ENCODE data around the gene AGAP1. TPM values are rescaled to one million over a fixed set of nuclear protein-coding genes. Genes with fewer than 3 reads are reported as not detected.
A peak's percentile ranks its signal among the peaks of the same experiment; 100 is the strongest.

The AGAP1 gene
- total RNA-seq, 3 donors from 2014 or later (not counting 1 experiment from before 2014, with no cell fraction given), result 42.0 to 56.4 (median 45.7) TPM

- ATAC-seq (no peak), DNase-seq (no peak)
- 14% methylated on average over 33 of the region's 36 CpGs for WGBS (ENCODE audit: insufficient coverage)
- Mint-ChIP-seq H3K27ac (no peak overlapping the region), H3K36me3 (no peaks in the 10 kb centered on the region), H3K4me1 (peaks cover 6 to 7% of the 10 kb centered on the region in 2 donors), H3K27me3 (ENCODE audit: low read depth in 2 of 2) (peaks cover 43 to 49% of the 10 kb centered on the region in 2 donors), H3K9me3 (no peaks in the 10 kb centered on the region), H3K4me3 (peak overlapping the region; percentile 21)
- intact Hi-C loops (cut with micrococcal nuclease), result no loop called here
- peaks cover 5% of the 10 kb centered on the region for H3K4me1 ChIP-seq (ENCODE audit: control insufficient read depth, insufficient read depth, low read length)
- H3K9me3 ChIP-seq (ENCODE audit: control insufficient read depth, insufficient read depth, low read length), result no peaks in the 10 kb centered on the region
- no peaks in the 10 kb centered on the region for H3K36me3 ChIP-seq (ENCODE audit: control insufficient read depth, insufficient read depth, low read length)
- no peak overlapping the region for H3K4me3 ChIP-seq (ENCODE audit: low read length)
- H3K27me3 ChIP-seq (ENCODE audit: control insufficient read depth, insufficient read depth, low read length), result peaks cover 38% of the 10 kb centered on the region
- H3K27ac ChIP-seq (ENCODE audit: low read length), result no peak overlapping the region
- no peak for TF ChIP-seq CTCF (IDR thresholded peaks at IDR 0.05)
Measured at GRCh38 chr2:236169151-236169721, 675.4 kb downstream of the AGAP1 start.

- peaks cover 6 to 7% of the 10 kb centered on the region in 2 donors for H3K4me1 Mint-ChIP-seq
- H3K27ac Mint-ChIP-seq, result no peak overlapping the region
- TF ChIP-seq CTCF (IDR thresholded peaks at IDR 0.05), result no peak
- 11% methylated on average over 30 of the region's 38 CpGs for WGBS (ENCODE audit: insufficient coverage)
- DNase-seq, result no peak
- H3K27me3 ChIP-seq (ENCODE audit: control insufficient read depth, insufficient read depth, low read length), result peaks cover 42% of the 10 kb centered on the region
- no peaks in the 10 kb centered on the region for H3K9me3 Mint-ChIP-seq
- H3K36me3 ChIP-seq (ENCODE audit: control insufficient read depth, insufficient read depth, low read length), result no peaks in the 10 kb centered on the region
- no peaks in the 10 kb centered on the region for H3K9me3 ChIP-seq (ENCODE audit: control insufficient read depth, insufficient read depth, low read length)
- intact Hi-C loops (cut with micrococcal nuclease), result no loop called here
- no peak overlapping the region for H3K27ac ChIP-seq (ENCODE audit: low read length)
- no peak overlapping the region for H3K4me3 ChIP-seq (ENCODE audit: low read length)
- no peak for ATAC-seq
- peak overlapping the region; percentile 25 for H3K4me3 Mint-ChIP-seq
- peaks cover 50% of the 10 kb centered on the region in 2 donors for H3K27me3 Mint-ChIP-seq (ENCODE audit: low read depth in 2 of 2)
- H3K36me3 Mint-ChIP-seq, result no peaks in the 10 kb centered on the region
- H3K4me1 ChIP-seq (ENCODE audit: control insufficient read depth, insufficient read depth, low read length), result peaks cover 5% of the 10 kb centered on the region
Measured at GRCh38 chr2:236169741-236170589, 676.1 kb downstream of the AGAP1 start.

- no peaks in the 10 kb centered on the region for H3K9me3 ChIP-seq (ENCODE audit: control insufficient read depth, insufficient read depth, low read length)
- H3K36me3 Mint-ChIP-seq, result no peaks in the 10 kb centered on the region
- H3K36me3 ChIP-seq (ENCODE audit: control insufficient read depth, insufficient read depth, low read length), result no peaks in the 10 kb centered on the region
- ATAC-seq (no peak), DNase-seq (no peak)
- intact Hi-C loops (cut with micrococcal nuclease), result no loop called here
- no peak overlapping the region for H3K4me3 ChIP-seq (ENCODE audit: low read length)
- H3K27ac Mint-ChIP-seq, result no peak overlapping the region
- no peak overlapping the region for H3K27ac ChIP-seq (ENCODE audit: low read length)
- H3K27me3 ChIP-seq (ENCODE audit: control insufficient read depth, insufficient read depth, low read length), result peaks cover 42% of the 10 kb centered on the region
- WGBS (ENCODE audit: insufficient coverage), result 12% methylated on average over 19 of the region's 21 CpGs
- peaks cover 52 to 57% of the 10 kb centered on the region in 2 donors for H3K27me3 Mint-ChIP-seq (ENCODE audit: low read depth in 2 of 2)
- peak overlapping the region; percentile 25 for H3K4me3 Mint-ChIP-seq
- no peak for TF ChIP-seq CTCF (IDR thresholded peaks at IDR 0.05)
- no peaks in the 10 kb centered on the region for H3K9me3 Mint-ChIP-seq
- peaks cover 6 to 7% of the 10 kb centered on the region in 2 donors for H3K4me1 Mint-ChIP-seq
- H3K4me1 ChIP-seq (ENCODE audit: control insufficient read depth, insufficient read depth, low read length), result peaks cover 5% of the 10 kb centered on the region
Measured at GRCh38 chr2:236170590-236171165, 676.8 kb downstream of the AGAP1 start.

Measured in natural killer cell (primary cell).